ENCODE measurements around the gene NDC1. TPM values are rescaled to one million over a fixed set of nuclear protein-coding genes. Genes with fewer than 3 reads are reported as not detected.

Gene NDC1
- total RNA-seq, 1 donor: 12.7 TPM

DNA sequence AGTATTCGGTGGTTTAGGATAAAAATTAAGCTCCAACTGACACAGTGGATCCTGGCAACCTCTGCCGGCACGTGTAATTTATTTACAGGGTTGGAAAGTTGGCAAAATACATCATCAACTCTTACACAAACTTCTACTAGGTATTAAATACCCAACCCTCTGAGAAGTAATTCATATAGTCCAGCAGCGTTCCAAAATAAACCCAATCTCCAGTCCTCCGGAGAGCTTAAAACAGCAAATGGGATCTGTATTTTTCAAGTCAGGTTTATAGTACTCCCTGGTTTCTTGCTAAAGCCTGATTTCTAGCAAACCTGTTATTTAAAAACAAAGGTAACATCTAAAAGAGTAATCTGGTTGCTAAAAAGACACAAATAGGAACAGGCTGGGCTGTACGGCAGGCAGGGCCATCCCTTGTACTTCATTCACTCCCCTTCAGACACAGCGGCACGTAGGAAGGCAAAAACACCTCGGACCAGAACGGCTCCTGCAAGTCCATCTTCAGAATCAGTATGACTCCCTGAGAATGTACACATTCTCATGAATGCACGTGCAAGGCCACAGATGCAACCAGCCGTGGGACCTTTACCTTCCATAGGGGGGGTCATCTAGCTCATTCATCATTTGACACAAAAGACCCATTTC is 107.8 kb downstream of the NDC1 start:
- Histone ChIP-seq H3K36me3 (ENCODE audit: insufficient read depth, low read length) (no peaks in the 10 kb centered on the region), H3K27ac (ENCODE audit: low read depth, low read length) (peak overlapping the region; percentile 47), H2AFZ (ENCODE audit: low read length) (no peak overlapping the region), H3K4me3 (ENCODE audit: insufficient read depth, low read length) (no peak overlapping the region), H3K27me3 (ENCODE audit: insufficient read depth, low read length) (no peaks in the 10 kb centered on the region), H3K4me1 (ENCODE audit: insufficient read depth, low read length) (peaks cover 57% of the 10 kb centered on the region), H3K9me3 (ENCODE audit: low read depth, low read length) (no peaks in the 10 kb centered on the region), H4K20me1 (ENCODE audit: insufficient read depth, low read length) (no peaks in the 10 kb centered on the region), H3K4me2 (ENCODE audit: insufficient read depth, low read length) (peak overlapping the region; percentile 35), H3K79me2 (ENCODE audit: insufficient read depth, low read length) (peaks cover 49% of the 10 kb centered on the region)
- TF ChIP-seq, protein P1, sequence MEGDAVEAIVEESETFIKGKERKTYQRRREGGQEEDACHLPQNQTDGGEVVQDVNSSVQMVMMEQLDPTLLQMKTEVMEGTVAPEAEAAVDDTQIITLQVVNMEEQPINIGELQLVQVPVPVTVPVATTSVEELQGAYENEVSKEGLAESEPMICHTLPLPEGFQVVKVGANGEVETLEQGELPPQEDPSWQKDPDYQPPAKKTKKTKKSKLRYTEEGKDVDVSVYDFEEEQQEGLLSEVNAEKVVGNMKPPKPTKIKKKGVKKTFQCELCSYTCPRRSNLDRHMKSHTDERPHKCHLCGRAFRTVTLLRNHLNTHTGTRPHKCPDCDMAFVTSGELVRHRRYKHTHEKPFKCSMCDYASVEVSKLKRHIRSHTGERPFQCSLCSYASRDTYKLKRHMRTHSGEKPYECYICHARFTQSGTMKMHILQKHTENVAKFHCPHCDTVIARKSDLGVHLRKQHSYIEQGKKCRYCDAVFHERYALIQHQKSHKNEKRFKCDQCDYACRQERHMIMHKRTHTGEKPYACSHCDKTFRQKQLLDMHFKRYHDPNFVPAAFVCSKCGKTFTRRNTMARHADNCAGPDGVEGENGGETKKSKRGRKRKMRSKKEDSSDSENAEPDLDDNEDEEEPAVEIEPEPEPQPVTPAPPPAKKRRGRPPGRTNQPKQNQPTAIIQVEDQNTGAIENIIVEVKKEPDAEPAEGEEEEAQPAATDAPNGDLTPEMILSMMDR (IDR thresholded peaks at IDR 0.05; ENCODE audit: extremely low read depth, low read depth, low read length): no peak
- DNase-seq (ENCODE audit: insufficient read length, low spot score, missing footprints): peak; percentile 60

DNA sequence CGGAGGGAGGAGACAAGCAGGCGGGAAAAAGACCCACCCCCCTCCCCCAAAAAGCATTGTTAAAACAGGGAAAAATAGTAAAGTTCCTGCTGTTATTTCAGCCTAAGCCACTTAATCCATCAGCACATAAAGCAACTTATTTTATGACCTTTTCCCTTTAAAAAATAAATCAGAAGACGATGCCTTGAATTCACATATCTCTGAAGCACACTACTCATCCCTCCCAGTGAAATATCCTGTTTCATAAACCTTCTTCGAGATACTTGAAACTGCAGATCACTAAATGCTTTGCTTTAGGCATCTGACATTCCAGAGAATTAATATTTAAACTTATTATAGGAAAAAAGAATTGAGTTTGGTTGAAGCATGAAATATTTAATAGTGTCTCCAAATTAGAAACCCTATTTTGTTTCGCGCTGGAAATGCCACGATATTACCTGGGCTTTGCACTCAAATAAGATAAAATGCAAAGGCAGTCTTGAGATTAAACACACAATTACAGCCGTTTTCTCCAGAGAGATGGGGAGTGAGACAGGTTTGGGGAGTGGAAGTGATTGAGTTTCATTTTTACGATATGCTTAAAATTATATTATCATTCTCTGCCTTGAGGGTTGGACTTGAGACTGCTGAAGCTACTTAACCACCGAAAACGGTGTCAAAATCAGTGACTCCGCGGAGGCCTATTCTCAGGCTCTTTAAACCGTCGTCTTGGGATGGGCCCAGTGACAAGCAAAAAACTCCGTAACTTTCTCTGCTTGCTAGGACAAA is 108.5 kb downstream of the NDC1 start:
- TF ChIP-seq, protein P1 (IDR thresholded peaks at IDR 0.05; ENCODE audit: extremely low read depth, low read depth, low read length): no peak
- Histone ChIP-seq H3K36me3 (ENCODE audit: insufficient read depth, low read length) (no peaks in the 10 kb centered on the region), H3K4me1 (ENCODE audit: insufficient read depth, low read length) (peaks cover 50% of the 10 kb centered on the region), H3K27ac (ENCODE audit: low read depth, low read length) (peak overlapping the region; percentile 47), H3K4me2 (ENCODE audit: insufficient read depth, low read length) (peak overlapping the region; percentile 35), H3K9me3 (ENCODE audit: low read depth, low read length) (no peaks in the 10 kb centered on the region), H3K4me3 (ENCODE audit: insufficient read depth, low read length) (no peak overlapping the region), H2AFZ (ENCODE audit: low read length) (no peak overlapping the region), H3K79me2 (ENCODE audit: insufficient read depth, low read length) (peaks cover 52% of the 10 kb centered on the region), H3K27me3 (ENCODE audit: insufficient read depth, low read length) (no peaks in the 10 kb centered on the region), H4K20me1 (ENCODE audit: insufficient read depth, low read length) (no peaks in the 10 kb centered on the region)
- DNase-seq (ENCODE audit: insufficient read length, low spot score, missing footprints): peak; percentile 27

DNA sequence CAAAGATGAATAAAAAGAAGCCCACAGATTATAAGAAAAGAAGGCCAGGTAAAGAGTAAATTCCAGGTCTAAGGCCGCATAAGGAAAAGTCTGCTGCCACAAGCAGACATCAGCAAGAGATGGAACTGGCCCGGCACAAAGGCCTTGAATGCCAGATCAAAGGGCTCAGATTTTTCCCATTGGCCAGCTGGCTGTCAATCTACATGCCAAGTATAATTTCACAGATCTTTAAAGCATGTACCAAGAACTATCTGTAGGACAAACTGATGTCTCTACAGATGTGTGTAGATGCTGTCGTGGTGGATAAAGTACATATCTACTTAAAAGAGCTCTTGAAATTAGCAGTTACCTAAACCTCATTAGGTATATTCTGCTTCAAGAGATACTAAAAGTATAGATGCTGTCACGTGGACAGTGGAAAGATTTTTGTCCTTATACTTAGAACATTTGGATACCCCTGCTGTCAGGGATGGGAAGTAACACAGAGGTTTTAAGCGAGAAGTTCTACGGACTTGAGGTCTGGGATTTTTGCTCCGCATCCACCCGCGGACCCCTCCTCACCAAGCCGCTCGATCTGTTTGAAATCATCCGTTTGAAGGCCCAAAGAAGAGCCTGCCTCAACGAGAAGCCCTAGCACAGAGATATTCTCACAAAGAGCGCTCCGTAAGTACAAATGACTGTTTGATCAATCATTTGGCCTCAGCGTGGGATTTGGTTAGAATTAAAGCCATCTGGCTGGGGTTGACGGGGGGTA is 109.2 kb downstream of the NDC1 start:
- H3K4me2 ChIP-seq (ENCODE audit: insufficient read depth, low read length): no peak overlapping the region

More for the DNA sequence above, 109.2 kb downstream of the NDC1 start:
- Histone ChIP-seq H2AFZ (ENCODE audit: low read length) (no peak overlapping the region), H3K79me2 (ENCODE audit: insufficient read depth, low read length) (peaks cover 54% of the 10 kb centered on the region), H3K9me3 (ENCODE audit: low read depth, low read length) (no peaks in the 10 kb centered on the region), H3K27ac (ENCODE audit: low read depth, low read length) (no peak overlapping the region), H3K36me3 (ENCODE audit: insufficient read depth, low read length) (no peaks in the 10 kb centered on the region), H3K4me1 (ENCODE audit: insufficient read depth, low read length) (peaks cover 42% of the 10 kb centered on the region), H4K20me1 (ENCODE audit: insufficient read depth, low read length) (no peaks in the 10 kb centered on the region), H3K4me3 (ENCODE audit: insufficient read depth, low read length) (no peak overlapping the region), H3K27me3 (ENCODE audit: insufficient read depth, low read length) (no peaks in the 10 kb centered on the region)
- peak; percentile 38 for DNase-seq (ENCODE audit: insufficient read length, low spot score, missing footprints)
- TF ChIP-seq, protein P1 (IDR thresholded peaks at IDR 0.05; ENCODE audit: extremely low read depth, low read depth, low read length): no peak

Measured in osteoblast (primary cell).